Effector memory CD4-positive, alpha-beta T cell (primary cell): ENCODE results near the gene MRPS23.

Source experiments
- DNase-seq, 3 donors: peaks; one replicate each; pipeline ENCODE4 v3.0.0-alpha.2; 2020
- H3K27ac ChIP-seq: 2 replicates; pipeline ENCODE4 v1.7.0; 2013; ENCODE audit warnings: mild to moderate bottlenecking, low read length, moderate library complexity; ENCODE audit not compliant: insufficient read depth, poor library complexity, severe bottlenecking
- H3K27me3 ChIP-seq: replicated peaks from 2 replicates; pipeline ENCODE4 v1.7.0; 2013; ENCODE audit warnings: mild to moderate bottlenecking, low read length; ENCODE audit not compliant: insufficient read depth, control insufficient read depth, poor library complexity, severe bottlenecking
- H3K36me3 ChIP-seq: 2 replicates; pipeline ENCODE4 v1.7.0; 2013; ENCODE audit warnings: mild to moderate bottlenecking, low read length, moderate library complexity; ENCODE audit not compliant: control insufficient read depth, insufficient read depth
- H3K4me1 ChIP-seq: 2 replicates; pipeline ENCODE4 v1.7.0; 2013; ENCODE audit warnings: low read length, mild to moderate bottlenecking; ENCODE audit not compliant: control insufficient read depth, insufficient read depth, poor library complexity, severe bottlenecking
- H3K4me3 ChIP-seq: 2 replicates; pipeline ENCODE4 v1.7.0; 2013; ENCODE audit warnings: low read length, low read depth, mild to moderate bottlenecking; ENCODE audit not compliant: insufficient read depth, poor library complexity, severe bottlenecking
- H3K9me3 ChIP-seq: 2 replicates; pipeline ENCODE4 v1.7.0; 2013; ENCODE audit warnings: mild to moderate bottlenecking, low read length, moderate library complexity; ENCODE audit not compliant: control insufficient read depth

MRPS23 gene

GRCh38 chr17:57817299-57817698 is 32.5 kb downstream of the MRPS23 start:
- Histone ChIP-seq H3K4me1 (no peaks in the 10 kb centered on the region), H3K27ac (no peak overlapping the region), H3K9me3 (no peaks in the 10 kb centered on the region), H3K36me3 (no peaks in the 10 kb centered on the region), H3K27me3 (no peaks in the 10 kb centered on the region), H3K4me3 (no peak overlapping the region)
- DNase-seq, result no peak

GRCh38 chr17:57814421-57814820 is 35.4 kb downstream of the MRPS23 start:
- DNase-seq, result no peak
- Histone ChIP-seq H3K27me3 (no peaks in the 10 kb centered on the region), H3K36me3 (no peaks in the 10 kb centered on the region), H3K27ac (no peak overlapping the region), H3K4me1 (no peaks in the 10 kb centered on the region), H3K4me3 (no peak overlapping the region), H3K9me3 (no peaks in the 10 kb centered on the region)

GRCh38 chr17:57811638-57812280 is 38.1 kb downstream of the MRPS23 start:
- H3K9me3 ChIP-seq, result no peaks in the 10 kb centered on the region
- no peaks in the 10 kb centered on the region for H3K27me3 ChIP-seq
- no peak overlapping the region for H3K27ac ChIP-seq
- no peaks in the 10 kb centered on the region for H3K36me3 ChIP-seq
- no peaks in the 10 kb centered on the region for H3K4me1 ChIP-seq
- no peak overlapping the region for H3K4me3 ChIP-seq
- DNase-seq, result no peak

GRCh38 chr17:57810721-57811637 is 38.9 kb downstream of the MRPS23 start:
- H3K27me3 ChIP-seq, result no peaks in the 10 kb centered on the region
- no peaks in the 10 kb centered on the region for H3K9me3 ChIP-seq
- H3K4me3 ChIP-seq, result no peak overlapping the region
- DNase-seq, result no peak
- no peaks in the 10 kb centered on the region for H3K36me3 ChIP-seq
- H3K27ac ChIP-seq, result no peak overlapping the region
- no peaks in the 10 kb centered on the region for H3K4me1 ChIP-seq

- Histone ChIP-seq H3K27me3 (no peaks in the 10 kb centered on the region), H3K27ac (no peak overlapping the region), H3K36me3 (no peaks in the 10 kb centered on the region), H3K9me3 (no peaks in the 10 kb centered on the region), H3K4me3 (no peak overlapping the region), H3K4me1 (no peaks in the 10 kb centered on the region)
- DNase-seq, result no peak
Measured at GRCh38 chr17:57809879-57810278, 40.0 kb downstream of the MRPS23 start.

GRCh38 chr17:57808882-57809281 is 41.0 kb downstream of the MRPS23 start:
- H3K36me3 ChIP-seq, result no peaks in the 10 kb centered on the region
- H3K9me3 ChIP-seq, result no peaks in the 10 kb centered on the region
- H3K27ac ChIP-seq, result no peak overlapping the region
- no peak overlapping the region for H3K4me3 ChIP-seq
- no peaks in the 10 kb centered on the region for H3K4me1 ChIP-seq
- DNase-seq, result no peak
- H3K27me3 ChIP-seq, result no peaks in the 10 kb centered on the region

GRCh38 chr17:57806167-57806830 is 43.5 kb downstream of the MRPS23 start:
- no peak for DNase-seq
- H3K9me3 ChIP-seq, result no peaks in the 10 kb centered on the region
- no peaks in the 10 kb centered on the region for H3K36me3 ChIP-seq
- H3K4me3 ChIP-seq, result no peak overlapping the region
- H3K27me3 ChIP-seq, result no peaks in the 10 kb centered on the region
- no peaks in the 10 kb centered on the region for H3K4me1 ChIP-seq
- no peak overlapping the region for H3K27ac ChIP-seq

- H3K36me3 ChIP-seq, result no peaks in the 10 kb centered on the region
- no peaks in the 10 kb centered on the region for H3K9me3 ChIP-seq
- no peak overlapping the region for H3K4me3 ChIP-seq
- DNase-seq, result no peak
- no peaks in the 10 kb centered on the region for H3K4me1 ChIP-seq
- H3K27me3 ChIP-seq, result no peaks in the 10 kb centered on the region
- no peak overlapping the region for H3K27ac ChIP-seq
Measured at GRCh38 chr17:57803021-57803420, 46.8 kb downstream of the MRPS23 start.

- no peak for DNase-seq
- H3K9me3 ChIP-seq, result no peaks in the 10 kb centered on the region
- no peak overlapping the region for H3K4me3 ChIP-seq
- H3K36me3 ChIP-seq, result no peaks in the 10 kb centered on the region
- no peaks in the 10 kb centered on the region for H3K27me3 ChIP-seq
- no peak overlapping the region for H3K27ac ChIP-seq
- no peaks in the 10 kb centered on the region for H3K4me1 ChIP-seq
Measured at GRCh38 chr17:57801044-57801711, 48.7 kb downstream of the MRPS23 start.
